ENCODE data around the gene FERMT2.

GRCh38 chr14:52995998-52996397 is 45.1 kb upstream of the FERMT2 start:
- no peak for TF ChIP-seq CTCF (conservative IDR thresholded peaks at IDR 0.05)
- no peak for TF ChIP-seq ZFX (IDR thresholded peaks at IDR 0.05)

Measured in C4-2B (cell line).